GM19463 (cell line): Measurements from ENCODE around the gene SUCLG2.

ENCODE experiments used
- ATAC-seq: cut with Tn5 transposase; IDR thresholded peaks from one replicate; pipeline ENCODE4 v1.9.1; 2021; ENCODE audit warnings: mild to moderate bottlenecking, moderate library complexity; ENCODE audit not compliant: unreplicated experiment

The SUCLG2 gene

GRCh38 chr3:67649681-67650080 is 4.7 kb downstream of the SUCLG2 start:
- no peak for ATAC-seq

- no peak for ATAC-seq
Measured at GRCh38 chr3:67648701-67649100, 5.7 kb downstream of the SUCLG2 start.

GRCh38 chr3:67648229-67648628 is 6.2 kb downstream of the SUCLG2 start:
- ATAC-seq = no peak

GRCh38 chr3:67647390-67647878 is 7.0 kb downstream of the SUCLG2 start:
- no peak for ATAC-seq

- ATAC-seq = no peak
Measured at GRCh38 chr3:67646586-67647234, 7.7 kb downstream of the SUCLG2 start.

GRCh38 chr3:67644827-67645226 is 9.6 kb downstream of the SUCLG2 start:
- ATAC-seq = no peak

- no peak for ATAC-seq
Measured at GRCh38 chr3:67642734-67643133, 11.7 kb downstream of the SUCLG2 start.

- ATAC-seq = no peak
Measured at GRCh38 chr3:67642190-67642589, 12.2 kb downstream of the SUCLG2 start.

GRCh38 chr3:67641451-67641850 is 13.0 kb downstream of the SUCLG2 start:
- ATAC-seq = no peak

GRCh38 chr3:67640023-67640660 is 14.3 kb downstream of the SUCLG2 start:
- no peak for ATAC-seq

- ATAC-seq = no peak
Measured at GRCh38 chr3:67637255-67637900, 17.0 kb downstream of the SUCLG2 start.

- ATAC-seq = no peak
Measured at GRCh38 chr3:67635806-67636205, 18.6 kb downstream of the SUCLG2 start.

GRCh38 chr3:67635257-67635656 is 19.2 kb downstream of the SUCLG2 start:
- no peak for ATAC-seq

- ATAC-seq = no peak
Measured at GRCh38 chr3:67630666-67631362, 23.6 kb downstream of the SUCLG2 start.

- no peak for ATAC-seq
Measured at GRCh38 chr3:67624687-67625086, 29.7 kb downstream of the SUCLG2 start.

GRCh38 chr3:67624078-67624477 is 30.3 kb downstream of the SUCLG2 start:
- no peak for ATAC-seq

GRCh38 chr3:67622652-67623051 is 31.8 kb downstream of the SUCLG2 start:
- no peak for ATAC-seq

GRCh38 chr3:67620869-67621268 is 33.5 kb downstream of the SUCLG2 start:
- no peak for ATAC-seq

GRCh38 chr3:67619991-67620390 is 34.4 kb downstream of the SUCLG2 start:
- ATAC-seq = no peak

- peak; percentile 78 for ATAC-seq
Measured at GRCh38 chr3:67617518-67617917, 36.9 kb downstream of the SUCLG2 start.

GRCh38 chr3:67616046-67616445 is 38.4 kb downstream of the SUCLG2 start:
- no peak for ATAC-seq

- ATAC-seq = no peak
Measured at GRCh38 chr3:67614195-67614594, 40.2 kb downstream of the SUCLG2 start.
